Measurements from ENCODE around the gene ACTL8.

The ACTL8 gene

DNA sequence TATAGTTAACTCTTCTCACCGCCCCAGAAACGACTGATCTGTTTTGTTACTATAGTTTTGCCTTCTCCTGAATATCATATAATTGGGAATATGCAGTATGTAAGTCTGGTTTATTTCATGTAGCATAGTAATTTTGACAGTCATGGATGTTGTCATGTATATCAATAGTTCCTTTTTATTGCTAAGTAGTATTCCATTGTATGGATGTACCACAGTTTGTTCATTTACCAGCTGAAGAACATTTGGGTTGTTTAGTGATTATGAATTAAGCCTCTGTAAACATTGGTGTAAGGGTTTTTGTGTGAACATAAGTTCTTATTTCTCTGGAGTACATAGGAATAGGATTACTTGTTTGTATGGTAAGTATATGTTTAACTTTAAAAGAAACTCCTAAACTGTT, 55.5 kb downstream of the ACTL8 start:
- DNase-seq = no peak

DNA sequence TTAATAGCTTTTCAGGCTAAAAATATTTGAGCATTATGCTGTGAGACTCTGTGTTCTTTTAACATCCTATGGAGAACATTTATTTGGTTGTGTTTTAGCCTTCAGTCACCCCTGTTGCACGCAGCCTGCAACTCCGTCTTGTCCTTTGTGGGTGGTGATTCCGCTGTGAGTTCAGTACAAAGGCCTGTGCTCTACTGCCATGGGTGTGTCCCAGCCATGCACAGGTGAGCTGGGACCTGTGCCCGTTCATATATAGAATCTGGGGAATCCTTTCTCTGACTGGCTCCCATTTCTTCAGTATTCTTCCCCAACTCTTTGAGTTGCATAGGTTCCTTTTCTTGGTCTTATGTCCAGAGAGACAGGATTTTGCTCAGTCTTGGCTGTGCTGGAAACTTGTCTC, 61.4 kb downstream of the ACTL8 start:
- no peak for DNase-seq

DNA sequence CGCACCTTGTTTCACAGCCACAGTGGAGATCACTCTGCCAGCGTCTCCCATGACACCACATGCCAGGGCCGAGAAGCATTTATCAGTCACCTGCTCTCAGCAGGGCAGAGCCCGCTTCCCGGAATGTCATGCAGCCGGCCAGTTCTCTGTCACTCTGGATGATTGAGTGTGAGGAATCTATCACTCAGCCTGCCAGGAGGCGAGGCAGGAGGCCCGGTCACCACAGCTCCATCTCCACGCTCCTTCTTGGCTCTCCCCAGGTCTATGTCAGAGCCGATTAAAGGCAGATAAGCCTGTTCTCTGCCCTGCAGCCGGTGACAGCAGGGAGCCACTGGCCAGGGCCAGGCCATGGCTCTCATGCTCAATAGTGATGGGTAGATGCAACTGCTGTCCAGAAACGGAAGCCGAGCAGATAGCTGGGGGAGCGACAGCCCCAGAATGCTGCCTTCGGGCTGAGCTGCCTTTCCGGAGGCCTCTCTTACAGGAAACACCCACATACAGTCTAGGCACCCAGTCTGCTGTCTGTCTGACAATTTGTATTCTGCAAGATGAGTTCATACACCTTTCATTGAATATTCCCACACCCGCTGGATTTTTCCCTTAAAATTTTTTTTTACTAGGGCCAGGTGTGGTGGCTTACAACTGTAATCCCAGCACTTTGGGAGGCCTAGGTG, 64.1 kb downstream of the ACTL8 start:
- no peak for DNase-seq

DNA sequence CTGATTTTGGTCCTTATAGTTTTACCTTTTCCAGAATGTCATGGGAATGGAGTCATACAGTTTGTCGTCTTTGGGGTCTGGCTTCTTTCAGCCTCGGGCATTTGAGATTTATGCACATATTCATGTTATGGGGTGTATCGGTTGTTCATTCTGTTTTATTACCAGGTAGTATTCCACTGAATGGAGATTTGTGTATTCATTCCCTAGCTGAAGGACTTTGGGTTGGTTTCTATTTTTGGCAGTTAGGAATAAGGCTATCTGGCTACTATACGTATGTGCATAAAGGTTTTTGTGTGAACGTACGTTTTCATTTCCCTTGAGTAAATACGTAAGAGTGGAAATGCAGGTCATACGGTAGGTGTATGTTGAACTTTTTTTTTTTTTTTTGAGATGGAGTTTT, 65.1 kb downstream of the ACTL8 start:
- DNase-seq = no peak

DNA sequence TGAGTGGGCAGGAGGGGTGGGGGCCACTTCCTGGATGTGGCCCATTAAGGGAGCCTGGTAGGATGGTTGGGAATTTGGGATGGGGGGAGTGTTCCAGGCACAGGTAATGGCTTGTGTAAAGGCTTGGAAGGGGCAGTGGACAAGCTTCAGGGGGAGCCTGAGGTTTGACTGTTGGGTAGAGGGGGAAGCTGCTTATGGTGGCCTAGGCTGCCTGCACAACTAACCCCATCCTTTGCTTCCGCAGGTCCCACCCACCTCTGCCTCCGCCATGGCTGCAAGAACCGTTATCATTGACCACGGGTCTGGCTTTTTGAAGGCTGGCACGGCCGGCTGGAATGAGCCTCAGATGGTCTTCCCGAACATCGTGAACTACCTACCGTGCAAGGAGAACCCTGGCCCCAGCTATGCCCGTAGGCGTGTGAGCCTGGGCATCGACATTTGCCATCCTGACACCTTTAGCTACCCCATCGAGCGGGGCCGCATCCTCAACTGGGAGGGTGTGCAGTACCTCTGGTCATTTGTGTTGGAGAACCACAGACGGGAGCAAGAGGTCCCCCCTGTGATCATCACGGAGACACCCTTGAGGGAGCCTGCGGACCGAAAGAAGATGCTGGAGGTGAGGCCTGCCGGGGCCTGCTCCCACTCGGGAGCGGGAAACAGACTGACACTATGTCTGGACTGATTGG, 67.8 kb downstream of the ACTL8 start:
- DNase-seq = no peak

DNA sequence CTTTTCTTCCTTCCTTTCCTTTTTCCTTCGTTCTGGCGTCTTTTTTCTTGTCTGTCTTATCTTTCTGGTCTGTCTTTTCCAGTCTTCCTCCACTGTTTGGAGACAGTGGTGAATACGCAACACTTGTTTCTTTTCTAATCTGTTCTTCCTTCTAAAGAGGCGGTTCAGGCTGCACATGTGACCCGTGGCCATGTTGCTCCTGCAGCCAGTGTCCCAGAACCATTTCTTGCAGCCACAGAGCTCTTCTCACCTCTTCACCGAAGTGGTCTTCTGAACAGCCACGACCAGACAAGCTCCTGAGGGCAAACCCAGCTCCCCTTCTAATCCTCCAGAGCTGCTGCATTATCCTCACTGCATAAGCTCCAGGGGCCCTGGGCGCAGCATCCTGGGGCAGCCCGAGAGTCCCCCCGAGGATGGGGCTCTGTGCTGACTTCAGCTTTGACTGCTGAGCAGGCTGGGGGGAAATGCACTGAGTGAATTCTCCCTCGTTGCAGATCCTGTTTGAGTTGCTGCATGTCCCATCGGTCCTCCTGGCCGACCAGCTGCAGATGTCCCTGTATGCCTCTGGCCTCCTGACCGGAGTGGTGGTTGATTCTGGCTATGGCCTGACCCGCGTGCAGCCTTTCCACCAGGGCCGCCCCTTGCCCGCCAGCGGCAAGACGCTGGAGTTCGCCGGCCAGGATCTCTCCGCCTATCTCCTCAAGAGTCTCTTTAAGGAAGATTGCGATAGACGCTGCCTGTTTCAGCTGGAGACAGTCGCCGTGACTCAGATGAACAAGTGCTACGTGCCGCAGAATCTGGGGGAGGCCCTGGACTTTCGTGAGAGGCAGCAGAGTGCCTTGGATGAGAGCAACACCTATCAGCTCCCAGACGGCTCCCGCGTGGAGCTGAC, 70.4 kb downstream of the ACTL8 start:
- DNase-seq = no peak

DNA sequence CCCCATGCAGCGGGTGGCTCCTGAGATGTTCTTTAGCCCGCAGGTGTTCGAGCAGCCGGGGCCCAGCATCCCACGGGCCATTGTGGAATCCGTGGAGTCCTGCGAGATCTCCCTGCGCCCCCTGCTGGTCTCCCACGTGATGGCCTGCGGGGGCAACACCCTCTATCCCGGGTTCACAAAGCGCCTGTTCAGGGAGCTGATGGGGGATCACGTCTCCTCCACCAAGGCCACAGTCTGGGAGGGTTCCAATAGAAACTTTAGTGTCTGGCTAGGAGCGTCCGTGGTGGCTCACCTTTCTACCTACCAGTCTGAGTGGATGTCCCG, 71.0 kb downstream of the ACTL8 start:
- no peak for DNase-seq

DNA sequence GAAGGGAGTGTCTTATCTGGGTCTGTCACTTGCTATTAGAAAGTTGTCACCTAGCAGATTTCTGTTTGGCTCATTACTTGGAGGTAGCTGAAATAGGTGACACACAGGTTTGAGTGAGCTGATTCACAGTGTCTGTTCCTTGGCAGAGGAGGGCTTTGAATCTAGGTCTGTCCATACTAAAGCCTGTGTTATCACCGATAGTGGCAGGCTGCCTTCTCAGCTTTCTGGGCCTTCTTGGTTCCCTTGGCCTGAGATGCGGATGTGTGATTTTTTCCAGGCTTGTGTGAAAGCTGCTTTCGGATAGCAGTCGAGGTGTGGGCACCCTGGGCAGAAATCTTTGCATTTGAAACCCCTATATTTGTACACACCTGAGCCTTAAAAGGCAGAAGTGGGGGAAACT, 73.9 kb downstream of the ACTL8 start:
- DNase-seq = no peak

DNA sequence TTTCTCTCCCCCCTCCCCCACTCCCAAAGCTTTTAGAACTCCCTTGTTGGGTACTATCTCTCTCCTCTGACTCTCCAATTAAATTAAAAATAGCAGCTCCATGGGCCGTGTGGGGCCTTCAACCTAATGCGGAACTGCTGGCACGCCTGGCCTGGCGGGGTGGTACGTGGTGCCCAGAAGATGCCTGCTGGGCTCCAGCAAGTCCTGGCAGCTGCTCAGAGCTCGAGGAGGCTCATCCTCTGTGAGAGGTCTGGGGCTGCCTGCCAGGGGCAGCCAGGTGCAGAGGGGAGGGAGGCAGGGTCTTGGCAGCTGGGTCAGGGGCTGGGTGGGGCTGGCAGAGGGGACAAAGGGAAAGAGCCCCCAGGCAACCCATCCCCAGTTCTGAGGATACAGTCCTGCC, 74.4 kb downstream of the ACTL8 start:
- DNase-seq = peak; percentile 61

DNA sequence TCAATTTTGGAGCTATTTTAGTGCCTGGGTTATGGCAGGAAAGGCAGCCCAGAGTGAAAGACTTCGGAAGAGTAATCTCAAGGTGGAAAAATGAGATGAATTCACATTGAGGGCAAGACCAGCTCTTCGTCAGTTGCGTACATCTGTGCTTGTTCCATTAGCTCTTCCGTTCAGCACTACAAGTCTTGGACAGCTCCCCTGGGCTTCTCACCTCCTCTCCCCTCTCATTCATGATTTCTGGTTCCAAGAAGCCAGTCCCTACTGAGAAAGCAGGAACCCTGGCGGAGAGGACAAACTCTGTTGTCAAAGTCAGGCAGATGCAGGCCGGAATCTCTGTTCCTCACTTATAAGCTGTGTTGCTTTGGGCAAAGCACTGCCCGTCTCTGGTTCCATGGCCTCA, 76.5 kb downstream of the ACTL8 start:
- DNase-seq = no peak

DNA sequence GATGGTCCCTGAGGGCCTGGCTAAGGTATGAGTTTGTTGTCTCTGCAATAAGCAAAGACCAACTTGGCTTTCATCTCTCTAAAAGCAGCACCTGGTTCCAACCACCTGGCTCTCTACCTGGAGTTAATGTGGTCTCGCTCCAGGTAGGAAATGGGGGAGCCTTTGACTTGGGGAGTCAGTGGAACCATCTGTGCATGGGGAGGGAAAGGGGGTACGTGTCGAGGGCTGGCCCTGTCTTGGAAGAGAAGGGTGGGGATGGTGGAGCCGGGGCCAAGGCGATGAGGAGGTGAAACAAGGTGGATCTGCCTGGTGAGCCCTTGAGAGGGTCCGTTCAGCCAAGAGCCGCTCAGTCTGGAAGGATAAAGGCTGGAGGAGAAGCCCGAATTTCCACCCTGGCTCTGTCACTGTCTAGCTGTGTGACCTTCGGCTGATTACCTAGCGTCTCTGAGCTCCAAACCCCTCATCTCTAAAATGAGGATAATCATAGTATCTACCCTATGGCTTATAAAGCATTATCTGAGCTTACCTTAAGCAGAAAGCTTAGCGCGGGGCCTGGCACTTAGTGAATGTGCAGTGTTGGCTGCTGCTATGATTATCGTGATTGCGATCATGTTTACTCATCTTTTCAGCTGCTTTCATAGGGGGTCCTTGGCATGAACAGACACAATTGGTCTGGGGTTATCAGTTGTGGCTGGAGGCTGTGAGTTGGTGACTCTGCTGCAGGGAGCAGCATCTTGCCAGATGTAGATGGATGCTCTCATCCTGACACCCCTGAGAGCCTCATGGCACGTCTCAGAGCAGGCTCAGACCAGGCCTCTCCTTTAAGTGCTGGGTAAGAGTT, 78.7 kb downstream of the ACTL8 start:
- DNase-seq = peak; percentile 45

DNA sequence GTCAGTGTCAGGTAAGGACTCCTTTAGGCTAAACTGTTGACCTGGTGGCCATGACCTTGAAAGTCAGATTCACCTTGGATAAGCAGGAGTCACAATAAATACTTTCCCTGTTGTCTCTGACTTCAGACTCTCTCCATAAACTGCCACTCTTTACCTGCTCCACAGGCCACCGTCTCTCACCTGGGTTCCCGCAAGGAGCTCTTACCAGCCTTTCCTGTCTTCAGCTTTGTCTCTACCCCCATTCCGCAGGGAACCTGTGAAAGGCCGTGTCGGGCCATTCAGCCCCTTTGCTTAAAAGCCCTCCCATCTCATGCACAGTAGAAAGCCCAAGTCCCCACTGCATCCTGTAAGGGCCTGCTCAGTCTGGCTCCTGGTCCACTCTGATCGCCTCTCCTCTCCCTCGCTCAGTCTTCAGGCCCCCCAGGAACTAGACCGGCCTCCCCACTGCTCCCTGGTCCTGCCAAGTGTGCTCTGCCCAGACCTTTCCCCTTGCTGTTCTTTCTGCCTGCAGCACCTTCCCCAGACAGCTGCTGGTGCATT, 79.5 kb downstream of the ACTL8 start:
- no peak for DNase-seq

DNA sequence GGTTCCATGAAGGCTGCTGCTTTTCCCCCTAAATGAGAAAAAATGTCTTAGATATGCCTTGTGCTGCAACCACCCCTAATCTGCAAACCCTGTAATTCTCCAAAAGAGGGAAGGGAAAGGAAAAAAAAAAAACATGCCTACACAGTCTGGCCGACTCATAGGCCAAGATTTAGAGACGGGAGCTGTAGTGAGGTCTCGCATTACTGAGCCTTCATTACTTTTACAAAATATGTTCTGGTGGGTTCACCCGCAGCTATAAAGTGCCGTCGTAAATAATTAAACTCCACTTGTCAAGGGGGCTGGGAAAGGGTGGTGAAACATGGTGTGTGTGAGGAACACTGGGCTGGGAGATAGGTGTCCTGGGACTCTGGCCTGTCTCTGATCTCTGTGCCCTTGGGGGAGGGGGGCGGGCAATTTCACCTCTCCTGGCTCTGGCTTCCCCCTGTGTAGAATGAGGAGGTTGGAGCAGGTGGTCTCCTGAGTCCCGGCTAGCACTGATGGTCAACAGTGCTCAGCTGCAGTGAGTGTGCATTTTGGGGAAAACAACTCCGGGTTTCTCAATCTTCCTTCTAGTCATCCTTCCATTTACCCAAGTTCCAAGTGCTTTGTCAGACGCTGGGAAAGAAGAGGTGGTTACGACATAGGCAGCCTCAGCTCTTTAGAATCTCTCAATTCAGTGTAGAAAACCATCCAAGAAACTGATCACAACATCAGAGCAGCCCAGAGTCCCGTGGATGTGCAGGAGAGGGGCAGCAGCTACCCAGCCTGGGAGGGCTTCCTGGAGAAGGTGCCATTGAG, 82.3 kb downstream of the ACTL8 start:
- DNase-seq = no peak

DNA sequence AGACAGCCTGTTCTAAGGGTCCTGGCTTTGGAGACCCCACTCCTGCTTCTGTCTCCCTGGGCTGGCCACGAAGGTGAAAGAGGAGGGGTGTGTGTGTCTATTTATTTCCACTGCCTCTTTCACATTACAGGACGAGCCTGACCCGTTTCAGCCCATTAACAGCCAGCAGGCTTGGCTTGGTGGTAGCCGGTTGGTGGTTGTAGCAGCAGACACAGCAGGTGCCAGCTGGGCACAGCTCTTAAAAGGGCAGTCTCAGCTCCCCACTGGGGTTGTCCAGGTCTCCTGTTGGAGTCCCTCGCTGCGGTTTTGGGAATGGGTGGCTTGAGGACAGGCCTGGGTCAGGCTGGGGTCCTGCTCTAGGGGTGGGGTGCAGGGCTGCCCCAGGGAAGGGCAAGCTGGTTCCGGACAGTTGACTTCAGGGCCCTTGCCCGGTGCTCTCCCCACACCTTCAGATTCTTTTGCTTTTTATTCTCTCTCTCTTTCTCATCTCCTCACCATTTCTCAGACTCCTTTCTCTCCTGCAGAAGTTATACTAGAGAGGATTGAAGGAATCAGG, 84.6 kb downstream of the ACTL8 start:
- DNase-seq = no peak

DNA sequence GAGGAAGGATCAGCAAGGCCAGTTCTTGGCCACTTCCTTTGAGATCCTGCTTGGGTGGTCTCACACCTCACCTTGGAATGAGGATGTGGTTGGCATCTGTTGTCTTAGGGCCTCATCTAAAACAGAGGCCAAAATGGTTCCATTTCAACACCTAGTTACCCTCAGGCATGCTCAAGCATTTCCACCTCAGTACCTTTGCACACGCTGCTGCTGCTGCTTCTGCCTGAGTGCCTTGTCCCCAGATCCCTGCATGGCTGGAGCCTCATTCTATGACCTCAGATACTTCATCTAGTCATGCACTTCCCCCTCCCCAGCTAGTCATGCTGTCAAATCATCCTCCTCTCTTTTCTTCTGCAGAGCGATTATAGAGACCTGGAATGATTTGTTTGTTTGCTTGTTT, 86.8 kb downstream of the ACTL8 start:
- no peak for DNase-seq

DNA sequence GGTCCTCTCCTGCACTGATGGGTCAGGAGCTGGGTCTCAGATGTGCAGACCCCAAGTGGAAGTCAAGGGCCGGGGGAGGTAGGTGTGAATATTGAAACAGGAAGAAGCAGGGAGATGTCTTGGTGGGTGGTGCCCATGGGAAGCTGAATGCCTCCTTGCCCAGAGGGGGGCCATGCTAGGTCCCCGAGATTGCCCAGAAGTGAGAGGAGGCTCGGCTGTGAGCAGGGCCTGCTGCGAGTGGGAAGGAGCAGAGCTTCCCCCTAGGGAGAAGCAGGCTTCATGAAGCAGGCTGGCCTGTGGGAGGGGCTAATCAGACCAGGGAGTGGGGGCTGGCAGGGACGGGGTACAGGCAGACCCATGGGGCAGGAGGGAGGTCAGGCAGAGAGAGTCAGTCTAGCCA, 87.6 kb downstream of the ACTL8 start:
- DNase-seq = no peak

DNA sequence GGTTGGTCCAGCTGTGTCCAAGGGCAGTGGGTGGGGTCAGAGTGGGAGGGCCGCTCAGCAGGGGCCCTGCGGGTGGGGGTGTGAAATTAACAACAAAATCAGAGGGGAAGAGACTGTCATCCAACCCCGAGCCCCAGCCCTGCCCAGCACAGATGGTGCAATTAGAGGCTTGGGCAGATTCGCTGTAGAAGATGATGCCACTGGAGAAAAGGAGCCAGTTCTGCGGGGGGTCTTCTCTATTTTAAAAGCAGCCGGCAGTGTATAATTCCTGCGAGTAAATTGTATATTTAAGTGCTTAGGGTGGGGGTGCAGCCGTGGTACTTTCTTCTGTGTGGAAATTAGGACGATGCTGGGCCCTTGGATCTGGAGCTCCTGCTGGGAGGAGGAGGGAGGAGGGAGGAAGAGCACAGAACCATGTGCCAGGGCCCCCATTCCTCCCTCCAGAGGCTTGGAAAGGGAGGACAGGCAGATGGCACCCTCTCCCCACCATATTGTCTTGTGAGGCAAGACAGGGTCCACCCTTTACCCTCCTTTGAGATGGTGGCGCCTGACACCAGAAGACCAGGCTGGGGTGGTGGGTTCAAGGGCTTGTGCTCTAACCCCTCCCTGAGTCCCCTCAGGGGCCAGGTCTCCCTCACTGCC, 89.2 kb downstream of the ACTL8 start:
- DNase-seq = peak; percentile 94

DNA sequence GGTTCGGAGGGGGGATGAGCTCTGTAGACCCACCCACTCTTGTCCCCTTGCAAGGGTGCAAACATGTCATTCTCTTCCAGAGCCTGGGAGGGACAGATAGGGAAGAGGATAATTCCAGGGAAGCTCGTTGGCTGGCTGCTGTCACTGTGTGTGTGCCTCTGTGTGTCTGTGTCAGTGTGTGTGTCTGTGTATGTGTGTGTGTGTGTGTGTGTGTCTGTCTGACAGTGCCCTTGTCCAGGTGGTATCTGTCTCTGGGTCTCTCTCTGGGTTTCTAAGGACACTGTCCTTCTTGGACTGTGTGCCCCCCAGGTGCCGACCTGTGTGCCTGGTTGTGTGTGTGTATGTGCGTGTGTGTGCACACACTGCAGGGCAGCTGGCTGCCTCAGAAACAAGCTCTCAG, 90.5 kb downstream of the ACTL8 start:
- no peak for DNase-seq

DNA sequence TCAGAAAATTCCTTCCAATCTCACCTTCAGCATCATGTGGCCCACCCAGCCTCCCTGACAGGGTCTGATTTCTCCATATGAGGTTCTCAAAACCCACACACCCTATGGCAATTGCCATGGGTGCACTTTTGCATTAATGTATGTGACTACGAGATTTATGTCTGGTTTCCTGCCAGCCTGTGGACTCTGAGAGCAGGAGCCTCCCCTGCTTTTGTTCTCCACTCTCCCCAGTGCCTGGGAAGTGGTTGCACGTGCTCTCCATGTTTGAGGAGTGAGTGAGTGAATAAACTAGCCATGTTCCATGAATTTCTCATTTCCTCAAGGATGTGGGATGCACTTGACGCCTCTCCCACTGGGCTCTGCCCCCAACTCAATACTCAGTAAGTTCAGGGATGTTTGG, 91.2 kb downstream of the ACTL8 start:
- no peak for DNase-seq

DNA sequence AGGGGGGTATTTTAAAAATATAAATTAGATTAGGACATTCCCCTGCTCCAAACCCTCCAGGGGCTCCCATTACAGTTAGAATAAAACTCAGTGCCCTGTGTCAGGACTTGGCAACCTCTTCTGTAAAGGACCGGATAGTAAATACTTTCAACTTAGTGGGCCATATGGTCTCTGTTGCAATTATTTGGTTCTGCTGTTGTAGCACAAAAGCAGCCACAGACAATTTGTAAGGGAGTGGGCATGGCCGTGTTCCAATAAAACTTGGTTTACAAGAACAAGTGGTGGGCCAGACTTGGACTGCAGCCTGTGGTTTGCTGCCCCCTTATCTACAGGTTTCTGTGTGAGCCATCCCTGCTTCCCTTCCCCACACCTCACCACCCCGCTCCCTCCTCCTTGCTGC, 92.0 kb downstream of the ACTL8 start:
- DNase-seq = no peak

DNA sequence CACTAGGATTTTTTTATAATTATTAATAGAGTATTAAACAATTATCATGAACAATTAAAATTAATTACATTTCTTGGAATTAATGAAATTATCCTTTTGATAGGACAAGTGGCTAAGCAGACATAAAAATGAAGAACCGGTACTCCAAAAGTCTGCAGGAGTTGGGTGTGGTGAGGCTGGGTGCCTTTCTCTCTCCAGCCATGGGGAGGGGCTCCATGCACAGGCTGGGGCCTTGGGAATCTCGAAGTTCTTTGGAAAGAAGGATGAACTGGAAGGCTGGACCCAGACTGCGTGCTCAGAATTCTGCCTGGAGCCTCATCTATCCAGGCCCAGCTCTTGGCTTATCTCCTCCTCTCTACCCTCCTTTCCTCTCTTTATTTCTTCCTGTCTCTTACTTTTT, 94.1 kb downstream of the ACTL8 start:
- DNase-seq = no peak
